ENCODE results near the gene PKNOX2.
A peak's percentile ranks its signal among the peaks of the same experiment; 100 is the strongest.

DNA sequence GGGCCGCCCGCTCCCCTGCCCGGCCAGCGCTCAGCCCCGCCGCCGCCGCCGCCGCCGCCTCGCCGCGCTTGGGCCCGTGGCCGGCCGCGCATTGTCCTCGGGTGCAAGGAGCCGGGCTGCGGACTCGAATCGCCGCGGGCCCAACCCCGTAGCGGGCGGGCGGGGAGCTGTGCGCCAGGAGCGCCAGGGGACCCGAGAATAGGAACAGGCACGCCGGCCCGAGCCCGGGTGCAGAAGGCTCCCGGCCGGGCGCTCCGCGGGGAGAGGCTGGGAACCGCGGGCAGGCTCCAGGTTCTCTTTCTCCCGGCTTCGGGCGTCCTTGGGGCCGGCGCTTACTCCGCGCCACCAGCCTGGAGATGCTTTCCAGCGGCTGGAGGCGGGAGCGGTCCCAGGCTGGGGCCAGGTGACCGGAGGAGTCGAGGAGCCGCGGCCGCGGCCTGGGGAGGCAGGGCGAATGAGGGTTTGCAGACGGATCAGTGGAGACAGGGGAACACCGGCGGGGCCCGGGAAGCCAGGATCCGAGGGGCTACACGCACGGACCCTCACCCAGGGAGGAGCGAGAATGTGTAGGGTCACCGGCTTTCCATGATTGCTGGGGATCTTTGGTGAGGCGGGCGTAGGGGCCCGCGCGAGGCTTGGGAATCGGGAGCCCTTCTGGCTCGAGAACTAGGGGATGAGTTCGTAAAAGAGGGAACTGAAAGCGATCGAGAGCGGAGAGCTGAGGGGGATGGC lies 726 bp downstream of the PKNOX2 start:
- TF ChIP-seq, protein P1, sequence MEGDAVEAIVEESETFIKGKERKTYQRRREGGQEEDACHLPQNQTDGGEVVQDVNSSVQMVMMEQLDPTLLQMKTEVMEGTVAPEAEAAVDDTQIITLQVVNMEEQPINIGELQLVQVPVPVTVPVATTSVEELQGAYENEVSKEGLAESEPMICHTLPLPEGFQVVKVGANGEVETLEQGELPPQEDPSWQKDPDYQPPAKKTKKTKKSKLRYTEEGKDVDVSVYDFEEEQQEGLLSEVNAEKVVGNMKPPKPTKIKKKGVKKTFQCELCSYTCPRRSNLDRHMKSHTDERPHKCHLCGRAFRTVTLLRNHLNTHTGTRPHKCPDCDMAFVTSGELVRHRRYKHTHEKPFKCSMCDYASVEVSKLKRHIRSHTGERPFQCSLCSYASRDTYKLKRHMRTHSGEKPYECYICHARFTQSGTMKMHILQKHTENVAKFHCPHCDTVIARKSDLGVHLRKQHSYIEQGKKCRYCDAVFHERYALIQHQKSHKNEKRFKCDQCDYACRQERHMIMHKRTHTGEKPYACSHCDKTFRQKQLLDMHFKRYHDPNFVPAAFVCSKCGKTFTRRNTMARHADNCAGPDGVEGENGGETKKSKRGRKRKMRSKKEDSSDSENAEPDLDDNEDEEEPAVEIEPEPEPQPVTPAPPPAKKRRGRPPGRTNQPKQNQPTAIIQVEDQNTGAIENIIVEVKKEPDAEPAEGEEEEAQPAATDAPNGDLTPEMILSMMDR (conservative IDR thresholded peaks at IDR 0.05), result no peak
- peak; percentile 70 for TF ChIP-seq ZFX (IDR thresholded peaks at IDR 0.05)

Measured in C4-2B (cell line).